Measurements from ENCODE around the gene MIPEP.

The MIPEP gene

DNA sequence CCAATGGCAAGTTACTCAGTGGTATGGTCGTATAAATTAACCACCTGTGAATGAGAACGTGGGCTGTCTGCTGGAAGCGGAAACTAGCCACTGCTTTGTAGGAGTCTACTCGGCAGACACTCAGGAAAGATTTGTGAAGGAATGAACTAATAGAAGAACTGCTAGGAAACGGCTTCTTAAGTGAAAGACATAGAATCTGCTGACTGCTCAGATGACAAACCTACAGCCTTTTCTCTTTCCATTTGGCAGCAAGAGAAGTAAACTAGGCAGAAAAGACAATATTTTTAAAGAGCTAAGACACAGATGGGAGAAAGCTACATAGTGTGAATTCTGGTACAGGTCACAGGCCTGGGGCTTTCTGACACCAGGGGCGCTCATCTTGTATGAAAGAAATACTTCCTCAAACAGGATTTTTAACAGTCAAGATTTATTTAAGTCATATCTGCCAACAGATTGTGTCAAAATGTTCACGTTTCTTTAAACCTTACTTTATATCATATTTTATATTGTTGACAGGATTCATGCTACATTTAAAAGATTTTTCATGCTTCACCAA lies 78.4 kb downstream of the MIPEP start:
- DNase-seq (ENCODE audit: low read depth): no peak

DNA sequence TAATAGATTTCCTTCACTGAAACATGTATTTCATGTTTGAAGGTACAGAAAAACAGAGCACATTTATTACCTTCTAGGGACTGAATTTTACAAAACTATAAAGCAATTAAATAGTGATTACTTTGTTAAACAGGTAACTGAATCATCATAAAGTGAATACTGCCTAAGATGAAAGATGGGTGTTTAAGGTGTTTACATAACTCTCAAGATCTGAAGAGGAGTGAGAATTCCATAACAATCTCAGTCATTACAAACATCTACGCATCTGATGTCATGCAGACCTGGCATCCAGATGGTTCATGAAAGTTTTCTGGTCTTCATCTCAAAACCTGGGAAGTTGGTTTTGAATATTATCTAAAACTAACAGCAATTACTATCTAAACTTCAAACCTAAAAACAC lies 80.4 kb downstream of the MIPEP start:
- DNase-seq (ENCODE audit: low read depth): no peak

- no peak for DNase-seq (ENCODE audit: low read depth)
Observed at GRCh38 chr13:23806874-23807526, 82.2 kb downstream of the MIPEP start.

GRCh38 chr13:23805821-23806220 lies 83.4 kb downstream of the MIPEP start:
- no peak for DNase-seq (ENCODE audit: low read depth)

GRCh38 chr13:23805122-23805521 lies 84.1 kb downstream of the MIPEP start:
- DNase-seq (ENCODE audit: low read depth): no peak

DNA sequence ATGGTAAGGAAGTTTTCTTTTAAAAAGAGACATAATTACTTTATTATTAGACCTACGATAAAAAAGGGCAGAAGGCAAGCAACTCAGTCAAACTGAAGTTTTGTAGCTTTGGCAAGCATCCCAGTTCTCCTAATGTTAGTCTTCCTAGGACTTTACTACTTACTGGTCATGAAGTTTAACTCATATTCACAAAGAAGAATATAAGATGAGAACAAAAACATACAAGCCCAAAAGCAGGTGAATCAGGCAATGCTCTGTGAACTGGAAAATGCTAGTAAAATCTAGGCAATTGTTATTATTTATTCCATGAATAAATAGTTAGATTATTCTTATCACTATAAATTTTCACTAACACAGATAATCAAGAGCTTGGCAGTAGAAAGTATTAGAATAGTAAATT lies 85.0 kb downstream of the MIPEP start:
- no peak for DNase-seq (ENCODE audit: low read depth)

DNA sequence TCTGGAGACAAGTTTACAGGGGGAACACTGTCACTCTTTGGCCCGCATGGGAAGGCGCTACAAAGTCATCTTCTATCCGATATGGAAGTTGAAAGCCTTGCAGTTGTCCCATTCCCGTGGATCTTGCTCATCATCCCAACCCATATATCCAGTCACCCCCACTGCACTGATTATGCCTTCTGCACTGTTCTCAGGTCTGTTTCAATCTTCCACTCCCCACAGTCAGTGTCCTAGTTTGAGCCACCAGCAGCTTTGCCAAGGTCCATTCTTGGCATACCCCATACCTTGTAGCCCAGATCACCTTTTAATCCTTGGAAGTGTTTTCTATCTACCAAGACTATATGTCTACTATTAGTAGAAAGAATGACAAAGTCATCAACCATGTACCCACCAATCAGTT lies 88.1 kb downstream of the MIPEP start:
- DNase-seq (ENCODE audit: low read depth): no peak

GRCh38 chr13:23799945-23800344 lies 89.3 kb downstream of the MIPEP start:
- DNase-seq (ENCODE audit: low read depth): no peak

DNA sequence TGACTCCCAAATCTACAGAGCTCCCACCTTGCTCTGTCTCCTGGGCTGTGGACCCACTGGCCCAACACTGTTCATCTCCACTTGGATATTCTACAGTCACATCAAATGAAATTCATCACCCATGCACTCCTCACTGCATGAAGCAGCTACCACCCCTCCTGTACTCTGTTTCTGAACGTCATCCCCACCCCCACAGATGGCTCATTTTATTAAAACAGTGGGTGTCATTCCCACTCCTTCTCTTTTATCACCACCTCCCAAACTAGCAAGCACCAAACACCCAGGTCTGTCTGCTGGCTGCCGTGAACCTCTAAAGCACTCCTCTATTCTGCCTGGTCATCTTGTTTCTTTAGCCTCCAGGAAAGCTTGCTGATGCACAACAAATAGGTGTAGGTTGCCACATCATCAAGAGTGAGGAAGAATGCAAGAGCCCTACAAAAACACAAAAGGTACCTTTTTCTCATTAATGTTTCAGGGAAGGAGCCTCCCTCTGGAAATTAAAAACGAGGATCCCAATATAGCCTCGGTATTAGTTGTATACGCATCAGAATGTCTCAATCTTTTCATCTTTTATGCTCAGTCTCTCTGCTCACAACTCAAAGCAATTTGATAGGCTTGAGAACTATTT lies 91.8 kb downstream of the MIPEP start:
- no peak for DNase-seq (ENCODE audit: low read depth)

- no peak for DNase-seq (ENCODE audit: low read depth)
Observed at GRCh38 chr13:23796551-23796950, 92.6 kb downstream of the MIPEP start.

GRCh38 chr13:23794267-23795161 lies 94.7 kb downstream of the MIPEP start:
- DNase-seq (ENCODE audit: low read depth): peak; percentile 47

GRCh38 chr13:23793711-23794110 lies 95.5 kb downstream of the MIPEP start:
- no peak for DNase-seq (ENCODE audit: low read depth)

GRCh38 chr13:23792680-23793079 lies 96.5 kb downstream of the MIPEP start:
- no peak for DNase-seq (ENCODE audit: low read depth)

DNA sequence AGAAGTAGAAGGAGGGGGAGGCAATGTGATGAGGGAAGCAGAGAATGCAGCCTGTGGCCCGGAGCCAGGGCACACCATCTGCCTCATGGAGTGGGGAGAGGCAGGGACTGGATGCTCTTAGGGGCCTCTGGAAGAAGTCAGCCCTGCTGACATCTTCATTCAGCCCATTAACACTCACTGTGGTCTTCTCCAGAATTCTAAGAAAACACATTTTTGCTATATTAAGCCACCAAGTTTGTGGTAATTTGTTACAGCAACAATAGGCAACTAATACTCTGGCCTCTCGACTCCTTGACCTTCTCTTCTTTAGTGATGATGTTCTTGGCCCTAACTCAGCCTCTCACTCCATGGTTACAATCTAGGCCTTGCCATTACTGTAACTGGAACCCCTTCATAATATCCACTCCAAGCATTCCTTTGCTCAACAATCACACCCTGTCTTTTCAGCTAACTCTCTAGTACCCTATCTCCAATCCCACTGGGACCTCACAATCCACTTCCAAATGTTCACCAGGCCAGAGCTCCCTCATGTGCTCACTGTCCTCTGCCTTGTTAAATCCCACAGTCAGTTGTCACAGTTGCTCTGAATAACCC lies 98.5 kb downstream of the MIPEP start:
- peak; percentile 99 for DNase-seq (ENCODE audit: low read depth)

DNA sequence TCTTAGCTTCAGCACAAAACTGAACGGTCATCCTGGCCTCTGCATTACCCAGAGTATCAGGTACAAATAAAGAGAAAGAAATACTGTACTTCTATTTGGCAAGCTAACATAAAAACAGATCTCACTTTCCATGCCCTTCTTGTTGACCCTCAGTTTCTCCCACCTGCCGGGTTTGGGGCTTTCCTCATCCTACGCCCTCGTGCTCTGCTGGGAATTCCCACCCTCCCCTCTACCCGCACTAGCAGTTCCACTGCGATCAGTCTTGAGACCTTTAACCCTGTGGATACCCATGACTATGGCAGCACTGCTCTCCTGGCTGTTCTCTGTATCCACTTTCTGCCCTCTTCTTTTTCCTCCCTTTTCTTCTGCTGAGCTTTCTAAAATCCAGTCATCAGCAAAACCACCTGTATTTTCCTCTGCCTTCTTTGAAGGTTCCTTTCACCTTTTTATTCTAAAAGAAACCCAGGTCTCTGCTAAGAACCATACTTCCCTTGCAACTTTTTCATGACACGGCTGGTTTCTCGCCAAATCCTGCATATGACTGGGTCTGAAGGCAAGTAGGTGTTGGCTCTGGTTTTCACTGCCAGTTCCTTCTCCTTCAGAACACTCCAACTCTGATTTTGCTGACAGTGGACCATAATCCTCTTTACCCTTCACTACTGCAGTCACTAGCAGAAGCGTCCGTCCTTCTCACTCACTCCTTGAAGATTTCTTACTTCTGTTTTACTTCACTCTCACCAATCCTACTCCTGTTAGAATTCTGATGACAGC lies 99.4 kb downstream of the MIPEP start:
- DNase-seq (ENCODE audit: low read depth): no peak

DNA sequence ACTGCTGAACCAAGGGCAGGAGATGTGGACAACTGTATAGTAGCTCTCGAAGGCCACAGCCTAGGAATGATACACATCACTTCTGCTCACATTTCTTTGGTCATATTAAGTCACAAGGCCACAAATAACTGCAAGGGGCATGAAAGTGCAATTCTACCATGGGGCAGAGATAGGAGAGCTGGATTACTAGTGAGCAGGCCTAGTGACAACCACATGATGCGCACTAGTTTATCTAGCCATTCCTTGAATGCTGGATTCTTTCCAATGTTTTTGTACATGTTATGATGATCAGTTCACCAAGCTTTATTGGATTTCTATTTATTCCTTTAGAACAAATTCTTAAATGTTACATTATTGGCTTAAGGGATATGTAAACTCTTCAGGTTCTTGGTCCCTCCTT lies 100.7 kb downstream of the MIPEP start:
- DNase-seq (ENCODE audit: low read depth): no peak

DNA sequence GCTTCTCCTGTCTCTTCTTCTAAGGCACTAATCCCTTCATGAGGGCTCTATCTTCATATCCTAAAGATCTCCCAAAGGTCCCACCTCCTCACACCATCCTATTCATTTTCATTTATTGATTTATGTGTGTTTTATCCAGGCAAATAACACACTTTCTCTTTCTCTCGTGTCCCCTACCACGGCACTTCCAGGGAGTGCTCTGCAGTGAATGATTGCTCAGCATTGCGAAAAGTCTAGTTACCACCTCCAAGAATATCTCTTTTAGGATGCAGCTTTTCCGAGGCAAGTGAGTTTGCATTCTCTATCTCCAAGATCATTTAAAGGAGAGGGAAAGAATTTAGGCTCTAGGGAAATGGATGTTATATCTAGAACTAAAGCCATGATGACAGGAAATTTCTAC lies 101.7 kb downstream of the MIPEP start:
- DNase-seq (ENCODE audit: low read depth): no peak

- DNase-seq (ENCODE audit: low read depth): no peak
Observed at GRCh38 chr13:23786607-23787006, 102.6 kb downstream of the MIPEP start.

DNA sequence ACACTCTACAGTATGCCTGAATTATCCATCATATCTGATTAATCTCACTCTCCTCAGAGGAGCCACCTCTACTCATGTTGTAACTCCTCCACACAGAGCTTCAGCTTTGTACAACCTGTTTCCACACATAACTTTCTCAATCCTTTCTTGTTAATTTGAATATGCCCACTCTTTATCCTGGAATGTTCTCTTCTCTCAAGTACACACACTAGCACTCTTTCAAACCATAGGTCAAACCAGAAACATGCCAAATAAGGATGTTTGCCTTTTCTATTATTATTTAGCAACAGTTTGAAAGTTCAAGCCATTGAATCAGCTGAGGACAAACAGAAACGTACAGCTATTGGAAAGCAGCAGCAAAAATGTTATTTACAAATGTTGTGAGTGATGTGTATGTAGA lies 110.3 kb downstream of the MIPEP start:
- DNase-seq (ENCODE audit: low read depth): no peak

DNA sequence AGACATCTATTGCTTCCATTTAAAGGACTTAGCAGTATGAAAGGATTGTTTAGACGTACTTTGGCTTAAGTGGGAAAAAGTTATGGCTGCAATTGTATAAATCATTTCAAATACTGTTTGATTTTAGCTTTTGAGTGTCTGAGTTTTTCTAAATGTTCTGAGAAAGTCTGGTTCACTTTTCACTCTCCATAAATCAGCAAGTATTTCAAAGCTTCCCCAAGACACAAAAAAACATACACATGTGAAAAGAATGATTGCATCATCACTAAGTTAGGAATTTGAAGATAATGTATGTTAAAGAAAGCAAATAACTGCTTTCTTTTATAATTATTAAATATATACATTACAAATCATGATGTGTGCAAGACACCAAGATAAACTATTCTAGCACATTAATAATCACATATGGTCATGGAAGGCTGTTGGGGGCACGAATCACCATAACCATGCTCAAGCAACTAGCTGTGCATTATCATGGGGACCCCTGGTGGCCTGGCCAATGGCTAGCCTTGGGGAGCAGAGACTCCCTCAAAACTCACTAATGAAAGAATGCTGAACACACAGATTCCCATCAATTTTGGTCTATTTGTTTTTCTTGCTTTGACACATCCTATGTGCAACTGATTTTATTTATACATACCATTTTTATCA lies 111.1 kb downstream of the MIPEP start:
- no peak for DNase-seq (ENCODE audit: low read depth)

DNA sequence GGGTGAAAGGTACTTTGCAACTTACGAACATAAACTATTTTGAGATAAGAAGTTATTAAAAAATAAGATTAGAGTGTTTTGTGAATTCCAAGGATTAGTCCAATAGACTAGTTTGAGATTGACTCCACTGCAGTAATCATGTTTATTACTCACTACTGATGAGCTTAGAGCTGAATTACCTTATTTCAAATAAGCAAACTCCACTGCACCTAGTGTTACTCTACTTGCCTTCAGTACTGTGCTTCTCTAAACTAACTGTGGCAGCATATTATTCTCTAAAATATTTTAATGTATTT lies 111.7 kb downstream of the MIPEP start:
- DNase-seq (ENCODE audit: low read depth): no peak
